ENCODE results near the gene NRXN2.

DNA sequence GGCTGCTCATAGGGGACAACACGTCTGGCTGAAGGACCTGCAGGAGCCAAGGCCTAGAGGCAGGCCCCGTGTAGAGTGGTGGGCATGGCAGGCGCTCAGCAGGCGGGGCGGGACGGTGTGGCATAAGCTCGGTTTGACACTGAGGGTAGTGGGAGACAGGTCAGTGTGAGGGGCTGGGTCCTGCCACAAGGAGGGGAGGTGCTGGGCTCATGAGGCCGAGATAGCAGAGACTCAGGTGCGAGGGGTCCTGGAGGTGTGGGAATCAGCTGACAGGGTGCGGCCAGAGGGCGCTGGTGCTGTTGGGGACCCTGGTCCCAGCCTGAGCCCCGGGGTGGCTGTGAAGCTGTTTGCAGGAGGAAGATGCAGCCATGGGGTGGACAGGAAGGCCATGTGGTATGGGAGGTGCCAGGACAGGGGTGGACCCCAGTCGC is 125.3 kb downstream of the NRXN2 start:
- TF ChIP-seq POLR2A (IDR thresholded peaks at IDR 0.05) = no peak
- no peak for TF ChIP-seq CTCF (IDR thresholded peaks at IDR 0.05)

Measured in heart left ventricle (tissue), 13 donors.